Gastroesophageal sphincter (tissue), 4 donors: ENCODE data around the gene L3MBTL4. TPM values are rescaled to one million over a fixed set of nuclear protein-coding genes. Genes with fewer than 3 reads are reported as not detected.

Experiments used
- ATAC-seq: fragments of 150-250 bp; one replicate; pipeline ENCODE4 v1.9.1; 2016; ENCODE audit warnings: mild to moderate bottlenecking, moderate library complexity
- H3K27ac ChIP-seq, 4 donors: fragments of 200-600 bp; sonication (generic) in 3 of 4; 1 replicate in 3 of 4; 2 replicates in 1 of 4; pipeline ENCODE4 v1.5.1; 2016 to 2019
- H3K27me3 ChIP-seq: fragments of 200-600 bp; sonication (generic); one replicate; pipeline ENCODE4 v1.5.1; 2019
- H3K36me3 ChIP-seq, 2 donors: fragments of 200-600 bp; sonication (generic); one replicate each; pipeline ENCODE4 v1.5.1; 2019; ENCODE audit warnings: control low read depth in 1 of 2
- H3K4me1 ChIP-seq, 3 donors: fragments of 200-600 bp; sonication (generic); 1 replicate in 2 of 3; 2 replicates in 1 of 3; pipeline ENCODE4 v1.5.1; 2016 to 2019; ENCODE audit warnings: control low read depth in 2 of 3
- H3K4me3 ChIP-seq, 2 donors: fragments of 200-600 bp; sonication (generic); one replicate each; pipeline ENCODE4 v1.5.1; 2019; ENCODE audit warnings: mild to moderate bottlenecking in 1 of 2, moderate library complexity in 1 of 2
- H3K9me3 ChIP-seq, 3 donors: fragments of 200-600 bp; sonication (generic); one replicate each; pipeline ENCODE4 v1.5.1; 2017 to 2019; ENCODE audit warnings: control low read depth in 2 of 3
- CTCF ChIP-seq, 4 experiments: fragments of 200-600 bp in 2 of 4; fragments of 450-650 bp in 2 of 4; sonication (generic) in 1 of 4; IDR thresholded peaks; one replicate each; pipeline ENCODE4 v1.5.1; 2017 to 2019; ENCODE audit warnings: antibody characterized with exemption in 4 of 4, mild to moderate bottlenecking in 2 of 4, moderate library complexity in 2 of 4
- EP300 ChIP-seq: sonication (generic); formaldehyde crosslinking; IDR thresholded peaks from one replicate; pipeline ENCODE4 v1.6.1; 2017; ENCODE audit warnings: antibody characterized with exemption, mild to moderate bottlenecking
- POLR2A ChIP-seq, 2 donors: fragments of 450-650 bp; IDR thresholded peaks; one replicate each; pipeline ENCODE4 v1.6.1; 2017; ENCODE audit warnings: antibody characterized with exemption in 2 of 2, mild to moderate bottlenecking in 2 of 2, moderate library complexity in 1 of 2
- POLR2AphosphoS5 ChIP-seq: sonication (generic); formaldehyde crosslinking; IDR thresholded peaks from one replicate; pipeline ENCODE4 v1.6.1; 2017; ENCODE audit warnings: antibody characterized with exemption
- WGBS, 2 donors: methylation state at CpG; one replicate each; pipeline ENCODE4 v1.1.5; 2018; ENCODE audit warnings: low coverage in 1 of 2; 5-methylcytosine and 5-hydroxymethylcytosine counted together
- total RNA-seq, 4 donors: library from RNA; depleted of rRNA; stranded (reverse); fragments of >200 nt; gene quantifications; one replicate each; pipeline ENCODE4 v1.1.0, GENCODE V29; 2016

L3MBTL4 gene
- total RNA-seq, 4 donors from 2014 or later: 0.46 to 8.1 (median 4.9) TPM

- H3K27ac ChIP-seq: peak overlapping the region in 1 of 4 donors; percentile 9
- H3K36me3 ChIP-seq: no peaks in the 10 kb centered on the region
- H3K27me3 ChIP-seq: no peaks in the 10 kb centered on the region
- H3K4me1 ChIP-seq: peaks cover 0 to 25% (median 0%) of the 10 kb centered on the region in 3 donors
- ATAC-seq: no peak
- TF ChIP-seq POLR2A (IDR thresholded peaks at IDR 0.05): no peak
- no peak for TF ChIP-seq EP300
- no peak for TF ChIP-seq POLR2AphosphoS5
- TF ChIP-seq CTCF (IDR thresholded peaks at IDR 0.05): no peak
- H3K9me3 ChIP-seq: peaks cover 0 to 9% (median 0%) of the 10 kb centered on the region in 3 donors
- no peak overlapping the region for H3K4me3 ChIP-seq
Observed at GRCh38 chr18:6254456-6254855, 160.3 kb downstream of the L3MBTL4 start.

GRCh38 chr18:6251084-6251483 is 163.6 kb downstream of the L3MBTL4 start:
- Histone ChIP-seq H3K9me3 (no peaks in the 10 kb centered on the region), H3K36me3 (no peaks in the 10 kb centered on the region), H3K4me3 (no peak overlapping the region), H3K4me1 (peaks cover 0 to 22% (median 0%) of the 10 kb centered on the region in 3 donors), H3K27ac (no peak overlapping the region), H3K27me3 (no peaks in the 10 kb centered on the region)
- ATAC-seq: no peak
- TF ChIP-seq POLR2AphosphoS5: no peak
- TF ChIP-seq CTCF (IDR thresholded peaks at IDR 0.05): no peak
- no peak for TF ChIP-seq EP300
- TF ChIP-seq POLR2A (IDR thresholded peaks at IDR 0.05): no peak
- 94 to 97% methylated on average over 4 of the region's 4 CpGs for WGBS, 2 donors

- Histone ChIP-seq H3K27me3 (no peaks in the 10 kb centered on the region), H3K4me1 (peaks cover 0 to 9% (median 0%) of the 10 kb centered on the region in 3 donors), H3K9me3 (no peaks in the 10 kb centered on the region), H3K27ac (no peak overlapping the region), H3K36me3 (no peaks in the 10 kb centered on the region), H3K4me3 (no peak overlapping the region)
- 72 to 87% methylated on average over 4 of the region's 4 CpGs for WGBS, 2 donors
- no peak for TF ChIP-seq CTCF (IDR thresholded peaks at IDR 0.05)
- no peak for TF ChIP-seq POLR2A (IDR thresholded peaks at IDR 0.05)
- no peak for TF ChIP-seq POLR2AphosphoS5
- TF ChIP-seq EP300: no peak
- no peak for ATAC-seq
Observed at GRCh38 chr18:6249788-6250187, 164.9 kb downstream of the L3MBTL4 start.

DNA sequence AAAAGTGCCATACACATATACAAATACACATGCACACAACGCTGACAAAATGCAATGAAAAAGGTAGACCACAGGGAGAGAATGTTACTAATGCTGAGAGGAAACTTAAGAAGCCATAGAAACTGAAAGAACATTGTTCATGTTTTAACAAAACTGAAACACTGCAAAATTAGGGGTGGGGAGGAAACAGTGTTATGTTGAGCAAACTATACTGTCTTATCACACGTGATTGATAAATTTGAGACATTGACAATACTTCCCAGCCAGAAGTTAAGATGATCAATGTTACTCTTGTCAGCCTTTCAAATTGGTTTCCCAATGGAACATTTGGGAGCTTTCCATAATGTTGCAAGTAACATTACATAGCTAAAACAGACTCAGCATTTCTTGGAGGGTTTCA is 165.5 kb downstream of the L3MBTL4 start:
- no peak for ATAC-seq
- no peaks in the 10 kb centered on the region for H3K9me3 ChIP-seq
- H3K27ac ChIP-seq: no peak overlapping the region
- H3K4me1 ChIP-seq: peaks cover 0 to 3% (median 0%) of the 10 kb centered on the region in 3 donors
- TF ChIP-seq POLR2A (IDR thresholded peaks at IDR 0.05) (no peak), CTCF (IDR thresholded peaks at IDR 0.05) (no peak), POLR2AphosphoS5 (no peak), EP300 (no peak)
- H3K36me3 ChIP-seq: no peaks in the 10 kb centered on the region
- 33 to 75% methylated on average over 2 of the region's 2 CpGs for WGBS, 2 donors
- no peak overlapping the region for H3K4me3 ChIP-seq
- no peaks in the 10 kb centered on the region for H3K27me3 ChIP-seq

GRCh38 chr18:6248017-6248416 is 166.7 kb downstream of the L3MBTL4 start:
- Histone ChIP-seq H3K9me3 (no peaks in the 10 kb centered on the region), H3K27me3 (no peaks in the 10 kb centered on the region), H3K27ac (no peak overlapping the region), H3K4me3 (no peak overlapping the region), H3K4me1 (no peaks in the 10 kb centered on the region), H3K36me3 (no peaks in the 10 kb centered on the region)
- ATAC-seq: no peak
- WGBS, 2 donors: 91 to 94% methylated on average over 2 of the region's 2 CpGs
- TF ChIP-seq POLR2A (IDR thresholded peaks at IDR 0.05) (no peak), POLR2AphosphoS5 (no peak), EP300 (no peak), CTCF (IDR thresholded peaks at IDR 0.05) (no peak)
